Activated B cell treated with CpG ODN at 0.5 μM for 24 hours (primary cell): ENCODE measurements around the gene GLMP. TPM values are rescaled to one million over a fixed set of nuclear protein-coding genes. Genes with fewer than 3 reads are reported as not detected.
A peak's percentile ranks its signal among the peaks of the same experiment; 100 is the strongest.

Experiments
- ATAC-seq: fragments of 200-7000 bp; cut with Tn5 transposase; one replicate; pipeline ENCODE4 v1.10.0; 2021; ENCODE audit warnings: low read depth, mild to moderate bottlenecking, moderate library complexity
- CTCF ChIA-PET: fragments of 350-600 bp; sonication (Branson Sonifier 250); formaldehyde crosslinking; loops from one replicate; lab custom pipeline; 2021; ENCODE audit warnings: antibody characterized with exemption; lab: Charles Lee
- POLR2A ChIA-PET: fragments of 350-600 bp; sonication (Branson Sonifier 250); formaldehyde crosslinking; loops from one replicate; lab custom pipeline; 2021; ENCODE audit warnings: antibody characterized with exemption; lab: Charles Lee
- DNase-seq: peaks from one replicate; pipeline ENCODE4 v3.0.0; 2022
- H3K27ac Mint-ChIP-seq: one replicate; pipeline ENCODE4 v1.8.0; 2020; ENCODE audit warnings: mixed read lengths
- H3K27me3 Mint-ChIP-seq: one replicate; pipeline ENCODE4 v1.8.0; 2021; ENCODE audit warnings: mixed read lengths
- H3K36me3 Mint-ChIP-seq: one replicate; pipeline ENCODE4 v1.8.0; 2021; ENCODE audit warnings: low read depth, mixed read lengths
- H3K4me1 Mint-ChIP-seq: one replicate; pipeline ENCODE4 v1.8.0; 2021; ENCODE audit warnings: mixed read lengths
- H3K4me3 Mint-ChIP-seq: one replicate; pipeline ENCODE4 v1.8.0; 2020; ENCODE audit warnings: mild to moderate bottlenecking, mixed read lengths
- H3K9me3 Mint-ChIP-seq: one replicate; pipeline ENCODE4 v1.8.0; 2020; ENCODE audit warnings: mixed read lengths
- CTCF ChIP-seq: fragments of 200-600 bp; IDR thresholded peaks from one replicate; pipeline ENCODE4 v1.8.0; 2022; ENCODE audit warnings: antibody characterized with exemption, mild to moderate bottlenecking
- intact Hi-C: fragments of 100-400 bp; cut with micrococcal nuclease; formaldehyde crosslinking; loops from one replicate; pipeline ENCODE4 v1.15.1; 2024
- total RNA-seq: library from RNA; stranded (reverse); gene quantifications from 2 replicates; pipeline ENCODE4 v1.2.3, GENCODE V29; 2022

Gene GLMP
- total RNA-seq, 1 donor from 2014 or later: 15.9 TPM

GRCh38 chr1:156303241-156303640 lies 7.8 kb upstream of the GLMP start:
- H3K27ac Mint-ChIP-seq: no peak overlapping the region
- intact Hi-C loops: no loop called here
- ATAC-seq (no peak), DNase-seq (no peak)
- ChIA-PET POLR2A (interaction anchor here (0.7 kb wide), 2 partner anchors 17 kb away, joined by 6 read pairs; no protein-coding TSS in a partner anchor), CTCF (interaction anchor here (0.6 kb wide), 1 partner anchor 407 kb away, joined by 3 read pairs; no protein-coding TSS in a partner anchor)
- no peak for TF ChIP-seq CTCF
- no peaks in the 10 kb centered on the region for H3K4me1 Mint-ChIP-seq
- H3K9me3 Mint-ChIP-seq: no peaks in the 10 kb centered on the region
- H3K36me3 Mint-ChIP-seq: peaks cover 28% of the 10 kb centered on the region
- H3K4me3 Mint-ChIP-seq: no peak overlapping the region
- H3K27me3 Mint-ChIP-seq: no peaks in the 10 kb centered on the region

- Mint-ChIP-seq H3K27ac (no peak within 1 kb of the TSS), H3K36me3 (peaks cover 5% of the 10 kb centered on the region), H3K9me3 (no peaks in the 10 kb centered on the region), H3K4me3 (no peak within 1 kb of the TSS), H3K4me1 (peaks cover 15% of the 10 kb centered on the region), H3K27me3 (no peaks in the 10 kb centered on the region)
- intact Hi-C loops: loop anchor here (5.0 kb wide), 1 partner anchor 38 kb away; the partner anchor contains the start of genes CCT3 and TSACC
- no peak for ATAC-seq
- DNase-seq: no peak
- POLR2A ChIA-PET: no interaction called here
- no peak for TF ChIP-seq CTCF
- CTCF ChIA-PET: no interaction called here
Measured at GRCh38 chr1:156298852-156299357, 3.4 kb upstream of the GLMP start, which contains the start of gene VHLL. VHLL (minus strand) TSS chr1:156299307; CDS start chr1:156299189, 118 bp downstream.

- no peak for TF ChIP-seq CTCF
- no peak for ATAC-seq
- ChIA-PET CTCF (no interaction called here), POLR2A (interaction anchor here (1.4 kb wide), 1 partner anchor 11 kb away, joined by 5 read pairs; the partner anchor contains the start of gene SMG5)
- Mint-ChIP-seq H3K36me3 (peaks cover 7% of the 10 kb centered on the region), H3K27ac (no peak overlapping the region), H3K27me3 (no peaks in the 10 kb centered on the region), H3K4me3 (no peak overlapping the region), H3K9me3 (no peaks in the 10 kb centered on the region), H3K4me1 (peaks cover 21% of the 10 kb centered on the region)
- no peak for DNase-seq
- intact Hi-C loops: no loop called here
Measured at GRCh38 chr1:156293895-156294294, 1.6 kb downstream of the GLMP start.

- POLR2A ChIA-PET: interaction anchor here (1.4 kb wide), 1 partner anchor 10 kb away, joined by 5 read pairs; the partner anchor contains the start of gene SMG5
- CTCF ChIA-PET: no interaction called here
- Mint-ChIP-seq H3K27me3 (no peaks in the 10 kb centered on the region), H3K4me1 (peaks cover 21% of the 10 kb centered on the region), H3K27ac (no peak overlapping the region), H3K36me3 (peaks cover 11% of the 10 kb centered on the region), H3K9me3 (no peaks in the 10 kb centered on the region), H3K4me3 (no peak overlapping the region)
- DNase-seq: no peak
- no peak for ATAC-seq
- no peak for TF ChIP-seq CTCF
- intact Hi-C loops: no loop called here
Measured at GRCh38 chr1:156293098-156293434, 2.4 kb downstream of the GLMP start.

GRCh38 chr1:156291226-156292061 lies 4.0 kb downstream of the GLMP start:
- Mint-ChIP-seq H3K36me3 (peaks cover 11% of the 10 kb centered on the region), H3K4me1 (peaks cover 21% of the 10 kb centered on the region), H3K9me3 (no peaks in the 10 kb centered on the region), H3K4me3 (peak overlapping the region; percentile 79), H3K27me3 (no peaks in the 10 kb centered on the region), H3K27ac (peak overlapping the region; percentile 51)
- peak; percentile 93 for ATAC-seq
- POLR2A ChIA-PET: interaction anchor here (2.1 kb wide), 1 partner anchor 9 kb away, joined by 8 read pairs; the partner anchor contains the start of gene SMG5
- CTCF ChIA-PET: no interaction called here
- no peak for TF ChIP-seq CTCF
- intact Hi-C loops: loop anchor here (1.0 kb wide), 1 partner anchor 9 kb away; the partner anchor contains the start of gene SMG5
- peak; percentile 51 for DNase-seq
